ENCODE measurements around the gene NAV1.
A peak's percentile ranks its signal among the peaks of the same experiment; 100 is the strongest.
"Not testable (repeated sequence)": the region's sequence is repeated elsewhere in the genome, so short reads cannot be mapped to it uniquely, and the experiment has no call there.

The NAV1 gene

DNA sequence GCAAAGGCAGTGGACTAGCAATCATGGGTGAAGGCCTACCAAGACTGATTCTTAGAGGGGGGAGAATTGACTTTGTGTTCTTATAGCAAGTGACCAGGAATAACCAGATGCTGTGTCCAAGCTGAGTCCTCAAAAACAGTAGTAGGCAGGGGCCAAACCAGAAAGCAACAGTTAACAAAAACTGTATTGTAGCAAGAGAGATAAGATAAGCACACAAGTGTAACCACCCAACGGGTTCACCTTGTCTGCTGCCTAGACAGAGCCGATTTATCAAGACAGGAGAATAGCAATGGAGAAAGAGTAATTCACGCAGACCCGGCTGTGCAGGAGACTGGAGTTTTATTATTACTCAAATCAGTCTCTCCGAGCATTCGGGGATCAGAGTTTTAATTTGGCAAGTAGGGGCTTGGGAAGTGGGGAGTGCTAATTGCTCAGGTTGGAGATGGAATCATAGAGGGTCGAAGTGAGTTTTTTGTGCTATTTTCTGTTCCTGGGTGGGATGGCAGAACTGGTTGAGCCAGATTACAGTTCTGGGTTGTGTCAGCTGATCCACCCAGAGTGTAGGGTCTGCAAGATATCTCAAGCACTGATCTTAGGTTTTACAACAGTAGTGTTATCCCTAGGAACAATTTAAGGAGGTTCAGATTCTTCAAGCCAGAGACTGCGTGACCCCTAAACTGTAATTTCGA, 23.7 kb upstream of the NAV1 start:
- H3K4me3 ChIP-seq (ENCODE audit: severe bottlenecking): no peak overlapping the region
- H3K4me1 ChIP-seq (ENCODE audit: insufficient read depth, poor library complexity, severe bottlenecking): peaks cover 20% of the 10 kb centered on the region
- no peak for ATAC-seq (ENCODE audit: low read depth)
- no peaks in the 10 kb centered on the region for H3K9me3 ChIP-seq (ENCODE audit: severe bottlenecking)
- no peaks in the 10 kb centered on the region for H3K27me3 ChIP-seq (ENCODE audit: insufficient read depth, poor library complexity, severe bottlenecking)
- DNase-seq (ENCODE audit: low spot score): no peak
- TF ChIP-seq, protein P1, sequence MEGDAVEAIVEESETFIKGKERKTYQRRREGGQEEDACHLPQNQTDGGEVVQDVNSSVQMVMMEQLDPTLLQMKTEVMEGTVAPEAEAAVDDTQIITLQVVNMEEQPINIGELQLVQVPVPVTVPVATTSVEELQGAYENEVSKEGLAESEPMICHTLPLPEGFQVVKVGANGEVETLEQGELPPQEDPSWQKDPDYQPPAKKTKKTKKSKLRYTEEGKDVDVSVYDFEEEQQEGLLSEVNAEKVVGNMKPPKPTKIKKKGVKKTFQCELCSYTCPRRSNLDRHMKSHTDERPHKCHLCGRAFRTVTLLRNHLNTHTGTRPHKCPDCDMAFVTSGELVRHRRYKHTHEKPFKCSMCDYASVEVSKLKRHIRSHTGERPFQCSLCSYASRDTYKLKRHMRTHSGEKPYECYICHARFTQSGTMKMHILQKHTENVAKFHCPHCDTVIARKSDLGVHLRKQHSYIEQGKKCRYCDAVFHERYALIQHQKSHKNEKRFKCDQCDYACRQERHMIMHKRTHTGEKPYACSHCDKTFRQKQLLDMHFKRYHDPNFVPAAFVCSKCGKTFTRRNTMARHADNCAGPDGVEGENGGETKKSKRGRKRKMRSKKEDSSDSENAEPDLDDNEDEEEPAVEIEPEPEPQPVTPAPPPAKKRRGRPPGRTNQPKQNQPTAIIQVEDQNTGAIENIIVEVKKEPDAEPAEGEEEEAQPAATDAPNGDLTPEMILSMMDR (IDR thresholded peaks at IDR 0.05; ENCODE audit: poor library complexity, severe bottlenecking): no peak
- no peak overlapping the region for H3K27ac ChIP-seq (ENCODE audit: poor library complexity, severe bottlenecking)
- H3K36me3 ChIP-seq (ENCODE audit: low read depth): no peaks in the 10 kb centered on the region

DNA sequence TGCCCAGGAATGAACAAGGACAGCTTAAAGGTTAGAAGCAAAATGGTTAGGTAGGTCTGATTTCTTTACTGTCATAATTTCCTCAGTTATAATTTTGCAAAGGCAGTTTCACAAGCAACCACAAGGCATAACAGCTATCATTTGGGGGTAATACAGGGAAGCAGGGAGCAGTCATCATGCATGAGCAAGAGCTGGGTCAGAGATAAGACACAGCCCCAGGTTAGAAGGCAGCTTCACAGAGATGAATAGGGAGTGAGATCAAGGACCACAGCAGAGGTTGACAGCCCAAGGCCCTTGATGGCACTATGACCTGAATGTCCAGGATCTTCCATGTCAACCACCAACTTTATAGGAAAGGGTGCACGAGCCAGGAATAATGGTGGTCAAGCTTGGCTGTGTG, 23.0 kb upstream of the NAV1 start:
- no peak for DNase-seq (ENCODE audit: low spot score)
- no peak overlapping the region for H3K27ac ChIP-seq (ENCODE audit: poor library complexity, severe bottlenecking)
- H3K36me3 ChIP-seq (ENCODE audit: low read depth): no peaks in the 10 kb centered on the region
- TF ChIP-seq, protein P1 (IDR thresholded peaks at IDR 0.05; ENCODE audit: poor library complexity, severe bottlenecking): no peak
- no peak overlapping the region for H3K4me3 ChIP-seq (ENCODE audit: severe bottlenecking)
- H3K4me1 ChIP-seq (ENCODE audit: insufficient read depth, poor library complexity, severe bottlenecking): peaks cover 18% of the 10 kb centered on the region
- H3K27me3 ChIP-seq (ENCODE audit: insufficient read depth, poor library complexity, severe bottlenecking): no peaks in the 10 kb centered on the region
- no peaks in the 10 kb centered on the region for H3K9me3 ChIP-seq (ENCODE audit: severe bottlenecking)
- no peak for ATAC-seq (ENCODE audit: low read depth)

DNA sequence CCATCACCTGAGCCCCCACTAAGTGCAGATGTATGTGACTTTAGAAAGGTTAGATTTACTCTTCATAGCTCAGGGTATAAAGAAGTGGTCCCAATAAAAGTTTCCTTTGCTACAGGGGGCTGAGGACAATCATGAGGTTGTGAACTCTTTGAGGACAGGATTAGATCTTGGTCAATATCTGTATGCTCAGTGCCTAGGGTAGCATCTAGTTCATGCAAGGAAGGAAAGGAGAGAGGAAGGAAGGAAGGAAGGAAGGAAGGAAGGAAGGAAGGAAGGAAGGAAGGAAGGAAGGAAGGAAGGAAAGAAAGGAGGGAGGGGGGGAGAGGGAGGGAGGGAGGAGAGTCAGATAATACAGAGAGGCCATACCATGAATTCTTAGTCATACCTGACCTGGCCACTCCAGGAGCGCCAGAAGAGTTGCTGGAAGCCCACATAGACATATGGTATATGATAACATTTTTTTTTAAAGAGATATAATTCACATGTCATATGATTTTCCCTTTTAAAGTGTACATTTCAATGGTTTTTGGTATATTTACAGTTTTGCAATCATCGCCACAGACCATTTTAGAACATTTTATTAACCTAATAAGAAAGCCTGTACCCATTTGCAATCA, 22.3 kb upstream of the NAV1 start:
- no peak overlapping the region for H3K4me3 ChIP-seq (ENCODE audit: severe bottlenecking)
- peaks cover 18% of the 10 kb centered on the region for H3K4me1 ChIP-seq (ENCODE audit: insufficient read depth, poor library complexity, severe bottlenecking)
- no peaks in the 10 kb centered on the region for H3K36me3 ChIP-seq (ENCODE audit: low read depth)
- peak overlapping the region; percentile 45 for H3K27ac ChIP-seq (ENCODE audit: poor library complexity, severe bottlenecking)
- H3K27me3 ChIP-seq (ENCODE audit: insufficient read depth, poor library complexity, severe bottlenecking): no peaks in the 10 kb centered on the region
- H3K9me3 ChIP-seq (ENCODE audit: severe bottlenecking): no peaks in the 10 kb centered on the region
- TF ChIP-seq, protein P1 (IDR thresholded peaks at IDR 0.05; ENCODE audit: poor library complexity, severe bottlenecking): no peak
- DNase-seq (ENCODE audit: low spot score) (no peak), ATAC-seq (ENCODE audit: low read depth) (no peak)

DNA sequence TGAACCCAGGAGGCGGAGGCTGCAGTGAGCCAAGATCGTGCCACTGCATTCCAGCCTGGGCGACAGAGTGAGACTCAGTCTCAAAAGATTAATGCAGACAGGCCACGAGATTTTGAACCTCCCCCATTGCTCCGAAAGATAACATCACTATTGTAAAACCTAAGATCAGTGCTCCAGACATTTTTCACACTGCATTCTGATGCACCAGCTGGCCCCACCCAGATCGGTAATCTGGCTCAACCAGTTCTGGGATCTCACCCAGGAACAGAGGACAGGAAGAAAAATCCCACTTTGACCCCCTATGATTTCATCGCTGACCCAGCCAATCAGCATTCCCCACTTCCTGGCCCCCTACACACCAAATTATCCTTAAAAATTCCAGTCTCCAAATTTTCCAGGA, 21.3 kb upstream of the NAV1 start:
- no peaks in the 10 kb centered on the region for H3K27me3 ChIP-seq (ENCODE audit: insufficient read depth, poor library complexity, severe bottlenecking)
- no peaks in the 10 kb centered on the region for H3K36me3 ChIP-seq (ENCODE audit: low read depth)
- ATAC-seq (ENCODE audit: low read depth) (peak; percentile 82), DNase-seq (ENCODE audit: low spot score) (no peak)
- TF ChIP-seq, protein P1 (IDR thresholded peaks at IDR 0.05; ENCODE audit: poor library complexity, severe bottlenecking): no peak
- no peaks in the 10 kb centered on the region for H3K9me3 ChIP-seq (ENCODE audit: severe bottlenecking)
- H3K27ac ChIP-seq (ENCODE audit: poor library complexity, severe bottlenecking): peak overlapping the region; percentile 45
- no peak overlapping the region for H3K4me3 ChIP-seq (ENCODE audit: severe bottlenecking)
- H3K4me1 ChIP-seq (ENCODE audit: insufficient read depth, poor library complexity, severe bottlenecking): peaks cover 14% of the 10 kb centered on the region

DNA sequence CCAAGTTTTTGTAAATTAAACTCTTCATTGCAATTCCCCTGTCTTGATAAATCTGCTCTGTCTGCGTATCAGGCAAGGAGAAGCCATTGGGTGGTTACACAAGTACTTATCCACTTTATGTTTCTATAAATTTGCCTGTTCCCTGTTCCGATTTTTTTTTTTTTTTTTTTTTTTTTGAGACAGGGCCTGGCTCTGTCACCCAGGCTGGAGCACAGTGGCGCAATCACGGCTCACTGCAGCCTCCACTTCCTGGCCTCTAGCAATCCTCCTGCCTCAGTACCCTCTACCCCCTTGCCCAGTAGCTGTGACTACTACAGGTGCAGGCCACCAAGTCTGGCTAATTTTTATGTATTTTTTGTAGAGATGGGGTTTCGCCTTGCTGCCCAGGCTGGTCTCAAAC, 20.9 kb upstream of the NAV1 start:
- peak overlapping the region; percentile 45 for H3K27ac ChIP-seq (ENCODE audit: poor library complexity, severe bottlenecking)
- H3K4me1 ChIP-seq (ENCODE audit: insufficient read depth, poor library complexity, severe bottlenecking): peaks cover 14% of the 10 kb centered on the region
- no peaks in the 10 kb centered on the region for H3K27me3 ChIP-seq (ENCODE audit: insufficient read depth, poor library complexity, severe bottlenecking)
- TF ChIP-seq, protein P1 (IDR thresholded peaks at IDR 0.05; ENCODE audit: poor library complexity, severe bottlenecking): no peak
- ATAC-seq (ENCODE audit: low read depth) (peak; percentile 20; the same call in 2 of the 3 replicates), DNase-seq (ENCODE audit: low spot score) (no peak)
- no peaks in the 10 kb centered on the region for H3K9me3 ChIP-seq (ENCODE audit: severe bottlenecking)
- H3K4me3 ChIP-seq (ENCODE audit: severe bottlenecking): no peak overlapping the region
- no peaks in the 10 kb centered on the region for H3K36me3 ChIP-seq (ENCODE audit: low read depth)

DNA sequence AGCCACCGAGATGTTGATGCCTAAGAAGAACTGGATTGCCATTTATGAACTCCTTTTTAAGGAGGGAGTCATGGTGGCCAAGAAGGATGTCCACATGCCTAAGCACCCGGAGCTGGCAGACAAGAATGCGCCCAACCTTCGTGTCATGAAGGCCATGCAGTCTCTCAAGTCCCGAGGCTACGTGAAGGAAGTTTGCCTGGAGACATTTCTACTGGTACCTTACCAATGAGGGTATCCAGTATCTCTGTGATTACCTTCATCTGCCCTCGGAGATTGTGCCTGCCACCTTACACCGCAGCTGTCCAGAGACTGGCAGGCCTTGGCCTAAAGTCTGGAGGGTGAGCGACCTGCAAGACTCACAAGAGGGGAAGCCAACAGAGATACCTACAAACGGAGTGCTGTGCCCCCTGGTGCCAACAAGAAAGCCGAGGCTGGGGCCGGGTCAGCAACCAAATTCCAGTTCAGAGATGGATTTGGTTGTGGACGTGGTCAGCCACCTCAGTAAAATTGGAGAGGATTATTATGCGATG, 18.8 kb upstream of the NAV1 start:
- H3K4me1 ChIP-seq (ENCODE audit: insufficient read depth, poor library complexity, severe bottlenecking): peaks cover 14% of the 10 kb centered on the region
- not testable (repeated sequence) for H3K9me3 ChIP-seq (ENCODE audit: severe bottlenecking); DNase-seq (ENCODE audit: low spot score); H3K27me3 ChIP-seq (ENCODE audit: insufficient read depth, poor library complexity, severe bottlenecking); H3K4me3 ChIP-seq (ENCODE audit: severe bottlenecking); H3K27ac ChIP-seq (ENCODE audit: poor library complexity, severe bottlenecking); H3K36me3 ChIP-seq (ENCODE audit: low read depth); ATAC-seq (ENCODE audit: low read depth)
